AG09309 (cell line): Measurements from ENCODE around the gene CLDN3.

ENCODE experiments used
- DNase-seq: peaks from one replicate; pipeline ENCODE4 v3.0.0-alpha.2; 2010; ENCODE audit warnings: low read depth
- H3K4me3 ChIP-seq: 2 replicates; pipeline ENCODE4 v1.5.1; 2011; ENCODE audit warnings: mild to moderate bottlenecking, low read depth, low read length, moderate library complexity; ENCODE audit not compliant: control insufficient read depth
- CTCF ChIP-seq: IDR thresholded peaks from 2 replicates; pipeline ENCODE4 v1.5.1; 2011; ENCODE audit warnings: mild to moderate bottlenecking, low read depth, low read length, inconsistent platforms; ENCODE audit not compliant: insufficient read depth, control insufficient read depth; ENCODE audit errors: missing control alignments

The CLDN3 gene

GRCh38 chr7:73736885-73737284 is 33.2 kb downstream of the CLDN3 start:
- DNase-seq = no peak
- no peak for TF ChIP-seq CTCF
- no peak overlapping the region for H3K4me3 ChIP-seq

GRCh38 chr7:73735528-73735905 is 34.6 kb downstream of the CLDN3 start:
- H3K4me3 ChIP-seq = no peak overlapping the region
- DNase-seq = no peak
- no peak for TF ChIP-seq CTCF

- DNase-seq = peak; percentile 23
These were observed 35.2 kb downstream of the CLDN3 start for GRCh38 chr7:73734619-73735527.

GRCh38 chr7:73732397-73732796 is 37.7 kb downstream of the CLDN3 start:
- DNase-seq = no peak
- H3K4me3 ChIP-seq = no peak overlapping the region
- no peak for TF ChIP-seq CTCF

More at GRCh38 chr7:73734619-73735527, 35.2 kb downstream of the CLDN3 start:
- no peak overlapping the region for H3K4me3 ChIP-seq
- peak; percentile 90 for TF ChIP-seq CTCF

GRCh38 chr7:73730485-73730884 is 39.6 kb downstream of the CLDN3 start:
- no peak for TF ChIP-seq CTCF
- no peak for DNase-seq
- H3K4me3 ChIP-seq = no peak overlapping the region

GRCh38 chr7:73728551-73728950 is 41.5 kb downstream of the CLDN3 start:
- no peak for TF ChIP-seq CTCF
- no peak for DNase-seq
- H3K4me3 ChIP-seq = no peak overlapping the region
